ENCODE measurements around the gene GIMAP8.
A peak's percentile ranks its signal among the peaks of the same experiment; 100 is the strongest.

GIMAP8 gene

GRCh38 chr7:150462413-150462812 is 12.0 kb downstream of the GIMAP8 start:
- peak overlapping the region in 1 of 5 donors; percentile 17 for H3K4me3 ChIP-seq (ENCODE audit: low read depth in 1 of 5, low read length in 5 of 5)
- peaks cover 0 to 18% (median 0%) of the 10 kb centered on the region in 5 donors for H3K4me1 ChIP-seq (ENCODE audit: control insufficient read depth in 5 of 5, insufficient read depth in 5 of 5, low read length in 5 of 5)
- H3K36me3 ChIP-seq (ENCODE audit: control insufficient read depth in 5 of 5, insufficient read depth in 5 of 5, low read length in 5 of 5): peaks cover 0 to 11% (median 2%) of the 10 kb centered on the region in 5 donors
- H3K9ac ChIP-seq (ENCODE audit: low read length in 5 of 5): no peak overlapping the region
- peaks cover 5 to 44% (median 37%) of the 10 kb centered on the region in 5 donors for H3K9me3 ChIP-seq (ENCODE audit: control insufficient read depth in 5 of 5, low read length in 5 of 5)
- no peak overlapping the region for H3K27ac ChIP-seq (ENCODE audit: low read depth, low read length)
- H3K27me3 ChIP-seq (ENCODE audit: control insufficient read depth in 5 of 5, insufficient read depth in 4 of 5, low read length in 5 of 5): no peaks in the 10 kb centered on the region

GRCh38 chr7:150463461-150463860 is 13.0 kb downstream of the GIMAP8 start:
- Histone ChIP-seq H3K27ac (ENCODE audit: low read depth, low read length) (no peak overlapping the region), H3K9ac (ENCODE audit: low read length in 5 of 5) (no peak overlapping the region), H3K4me3 (ENCODE audit: low read depth in 1 of 5, low read length in 5 of 5) (peak overlapping the region in 1 of 5 donors; percentile 14), H3K27me3 (ENCODE audit: control insufficient read depth in 5 of 5, insufficient read depth in 4 of 5, low read length in 5 of 5) (no peaks in the 10 kb centered on the region), H3K36me3 (ENCODE audit: control insufficient read depth in 5 of 5, insufficient read depth in 5 of 5, low read length in 5 of 5) (peaks cover 0 to 7% (median 2%) of the 10 kb centered on the region in 5 donors), H3K4me1 (ENCODE audit: control insufficient read depth in 5 of 5, insufficient read depth in 5 of 5, low read length in 5 of 5) (peaks cover 0 to 18% (median 0%) of the 10 kb centered on the region in 5 donors), H3K9me3 (ENCODE audit: control insufficient read depth in 5 of 5, low read length in 5 of 5) (peaks cover 5 to 39% (median 30%) of the 10 kb centered on the region in 5 donors)

- H3K9me3 ChIP-seq (ENCODE audit: control insufficient read depth in 5 of 5, low read length in 5 of 5): peaks cover 5 to 31% (median 28%) of the 10 kb centered on the region in 5 donors
- no peak overlapping the region for H3K4me3 ChIP-seq (ENCODE audit: low read depth in 1 of 5, low read length in 5 of 5)
- H3K4me1 ChIP-seq (ENCODE audit: control insufficient read depth in 5 of 5, insufficient read depth in 5 of 5, low read length in 5 of 5): peaks cover 0 to 25% (median 0%) of the 10 kb centered on the region in 5 donors
- no peak overlapping the region for H3K9ac ChIP-seq (ENCODE audit: low read length in 5 of 5)
- H3K36me3 ChIP-seq (ENCODE audit: control insufficient read depth in 5 of 5, insufficient read depth in 5 of 5, low read length in 5 of 5): peaks cover 0 to 10% (median 5%) of the 10 kb centered on the region in 5 donors
- H3K27me3 ChIP-seq (ENCODE audit: control insufficient read depth in 5 of 5, insufficient read depth in 4 of 5, low read length in 5 of 5): no peaks in the 10 kb centered on the region
- peak overlapping the region; percentile 13 for H3K27ac ChIP-seq (ENCODE audit: low read depth, low read length)
Measured at GRCh38 chr7:150464962-150465361, 14.5 kb downstream of the GIMAP8 start.

GRCh38 chr7:150465414-150465813 is 15.0 kb downstream of the GIMAP8 start:
- H3K27ac ChIP-seq (ENCODE audit: low read depth, low read length): no peak overlapping the region
- peaks cover 0 to 25% (median 0%) of the 10 kb centered on the region in 5 donors for H3K4me1 ChIP-seq (ENCODE audit: control insufficient read depth in 5 of 5, insufficient read depth in 5 of 5, low read length in 5 of 5)
- no peaks in the 10 kb centered on the region for H3K27me3 ChIP-seq (ENCODE audit: control insufficient read depth in 5 of 5, insufficient read depth in 4 of 5, low read length in 5 of 5)
- H3K4me3 ChIP-seq (ENCODE audit: low read depth in 1 of 5, low read length in 5 of 5): no peak overlapping the region
- H3K36me3 ChIP-seq (ENCODE audit: control insufficient read depth in 5 of 5, insufficient read depth in 5 of 5, low read length in 5 of 5): peaks cover 0 to 9% (median 5%) of the 10 kb centered on the region in 5 donors
- H3K9me3 ChIP-seq (ENCODE audit: control insufficient read depth in 5 of 5, low read length in 5 of 5): peaks cover 5 to 28% (median 24%) of the 10 kb centered on the region in 5 donors
- H3K9ac ChIP-seq (ENCODE audit: low read length in 5 of 5): no peak overlapping the region

- Histone ChIP-seq H3K9me3 (ENCODE audit: control insufficient read depth in 5 of 5, low read length in 5 of 5) (peaks cover 3 to 19% (median 13%) of the 10 kb centered on the region in 5 donors), H3K4me1 (ENCODE audit: control insufficient read depth in 5 of 5, insufficient read depth in 5 of 5, low read length in 5 of 5) (peaks cover 0 to 28% (median 0%) of the 10 kb centered on the region in 5 donors), H3K36me3 (ENCODE audit: control insufficient read depth in 5 of 5, insufficient read depth in 5 of 5, low read length in 5 of 5) (peaks cover 0 to 14% (median 10%) of the 10 kb centered on the region in 5 donors), H3K27ac (ENCODE audit: low read depth, low read length) (peak overlapping the region; percentile 13), H3K4me3 (ENCODE audit: low read depth in 1 of 5, low read length in 5 of 5) (peak overlapping the region in 3 of 5 donors; percentile 59 to 67 (median 64)), H3K9ac (ENCODE audit: low read length in 5 of 5) (peak overlapping the region in 1 of 5 donors; percentile 25), H3K27me3 (ENCODE audit: control insufficient read depth in 5 of 5, insufficient read depth in 4 of 5, low read length in 5 of 5) (no peaks in the 10 kb centered on the region)
Measured at GRCh38 chr7:150466477-150466876, 16.0 kb downstream of the GIMAP8 start.

- Histone ChIP-seq H3K9me3 (ENCODE audit: control insufficient read depth in 5 of 5, low read length in 5 of 5) (peaks cover 0 to 6% (median 4%) of the 10 kb centered on the region in 5 donors), H3K4me3 (ENCODE audit: low read depth in 1 of 5, low read length in 5 of 5) (peak overlapping the region in 4 of 5 donors; percentile 13 to 67 (median 62)), H3K4me1 (ENCODE audit: control insufficient read depth in 5 of 5, insufficient read depth in 5 of 5, low read length in 5 of 5) (peaks cover 0 to 43% (median 0%) of the 10 kb centered on the region in 5 donors), H3K36me3 (ENCODE audit: control insufficient read depth in 5 of 5, insufficient read depth in 5 of 5, low read length in 5 of 5) (peaks cover 0 to 26% (median 14%) of the 10 kb centered on the region in 5 donors), H3K27me3 (ENCODE audit: control insufficient read depth in 5 of 5, insufficient read depth in 4 of 5, low read length in 5 of 5) (no peaks in the 10 kb centered on the region), H3K27ac (ENCODE audit: low read depth, low read length) (peak overlapping the region; percentile 53), H3K9ac (ENCODE audit: low read length in 5 of 5) (peak overlapping the region in 1 of 5 donors; percentile 71)
Measured at GRCh38 chr7:150468241-150468640, 17.8 kb downstream of the GIMAP8 start.

- Histone ChIP-seq H3K27ac (ENCODE audit: low read depth, low read length) (no peak overlapping the region), H3K27me3 (ENCODE audit: control insufficient read depth in 5 of 5, insufficient read depth in 4 of 5, low read length in 5 of 5) (no peaks in the 10 kb centered on the region), H3K9ac (ENCODE audit: low read length in 5 of 5) (no peak overlapping the region), H3K36me3 (ENCODE audit: control insufficient read depth in 5 of 5, insufficient read depth in 5 of 5, low read length in 5 of 5) (peaks cover 0 to 44% (median 31%) of the 10 kb centered on the region in 5 donors), H3K4me1 (ENCODE audit: control insufficient read depth in 5 of 5, insufficient read depth in 5 of 5, low read length in 5 of 5) (peaks cover 0 to 54% (median 0%) of the 10 kb centered on the region in 5 donors), H3K9me3 (ENCODE audit: control insufficient read depth in 5 of 5, low read length in 5 of 5) (no peaks in the 10 kb centered on the region), H3K4me3 (ENCODE audit: low read depth in 1 of 5, low read length in 5 of 5) (peak overlapping the region in 1 of 5 donors; percentile 23)
Measured at GRCh38 chr7:150471886-150472285, 21.5 kb downstream of the GIMAP8 start.

GRCh38 chr7:150473902-150474301 is 23.5 kb downstream of the GIMAP8 start:
- H3K4me3 ChIP-seq (ENCODE audit: low read depth in 1 of 5, low read length in 5 of 5): peak overlapping the region in 1 of 5 donors; percentile 13
- no peak overlapping the region for H3K9ac ChIP-seq (ENCODE audit: low read length in 5 of 5)
- peaks cover 0 to 51% (median 42%) of the 10 kb centered on the region in 5 donors for H3K36me3 ChIP-seq (ENCODE audit: control insufficient read depth in 5 of 5, insufficient read depth in 5 of 5, low read length in 5 of 5)
- peaks cover 0 to 70% (median 0%) of the 10 kb centered on the region in 5 donors for H3K4me1 ChIP-seq (ENCODE audit: control insufficient read depth in 5 of 5, insufficient read depth in 5 of 5, low read length in 5 of 5)
- no peak overlapping the region for H3K27ac ChIP-seq (ENCODE audit: low read depth, low read length)
- H3K9me3 ChIP-seq (ENCODE audit: control insufficient read depth in 5 of 5, low read length in 5 of 5): no peaks in the 10 kb centered on the region
- H3K27me3 ChIP-seq (ENCODE audit: control insufficient read depth in 5 of 5, insufficient read depth in 4 of 5, low read length in 5 of 5): no peaks in the 10 kb centered on the region

GRCh38 chr7:150476285-150476684 is 25.9 kb downstream of the GIMAP8 start:
- peaks cover 0 to 84% (median 5%) of the 10 kb centered on the region in 5 donors for H3K4me1 ChIP-seq (ENCODE audit: control insufficient read depth in 5 of 5, insufficient read depth in 5 of 5, low read length in 5 of 5)
- peaks cover 0 to 39% (median 34%) of the 10 kb centered on the region in 5 donors for H3K36me3 ChIP-seq (ENCODE audit: control insufficient read depth in 5 of 5, insufficient read depth in 5 of 5, low read length in 5 of 5)
- H3K4me3 ChIP-seq (ENCODE audit: low read depth in 1 of 5, low read length in 5 of 5): no peak overlapping the region
- no peaks in the 10 kb centered on the region for H3K27me3 ChIP-seq (ENCODE audit: control insufficient read depth in 5 of 5, insufficient read depth in 4 of 5, low read length in 5 of 5)
- H3K9ac ChIP-seq (ENCODE audit: low read length in 5 of 5): no peak overlapping the region
- no peak overlapping the region for H3K27ac ChIP-seq (ENCODE audit: low read depth, low read length)
- no peaks in the 10 kb centered on the region for H3K9me3 ChIP-seq (ENCODE audit: control insufficient read depth in 5 of 5, low read length in 5 of 5)

- Histone ChIP-seq H3K27ac (ENCODE audit: low read depth, low read length) (no peak overlapping the region), H3K27me3 (ENCODE audit: control insufficient read depth in 5 of 5, insufficient read depth in 4 of 5, low read length in 5 of 5) (no peaks in the 10 kb centered on the region), H3K9me3 (ENCODE audit: control insufficient read depth in 5 of 5, low read length in 5 of 5) (no peaks in the 10 kb centered on the region), H3K9ac (ENCODE audit: low read length in 5 of 5) (no peak overlapping the region), H3K36me3 (ENCODE audit: control insufficient read depth in 5 of 5, insufficient read depth in 5 of 5, low read length in 5 of 5) (peaks cover 0 to 36% (median 34%) of the 10 kb centered on the region in 5 donors), H3K4me3 (ENCODE audit: low read depth in 1 of 5, low read length in 5 of 5) (peak overlapping the region in 1 of 5 donors; percentile 24), H3K4me1 (ENCODE audit: control insufficient read depth in 5 of 5, insufficient read depth in 5 of 5, low read length in 5 of 5) (peaks cover 0 to 86% (median 11%) of the 10 kb centered on the region in 5 donors)
Measured at GRCh38 chr7:150476819-150477631, 26.6 kb downstream of the GIMAP8 start.

Data from subcutaneous abdominal adipose tissue (tissue), 5 donors.